GM08714 (cell line): Measurements from ENCODE around the gene FRZB.

Experiments used
- H3K4me3 ChIP-seq: fragments of 200-500 bp; sonication (Bioruptor generic); 2 replicates; pipeline ENCODE4 v1.5.1; 2014; ENCODE audit warnings: mild to moderate bottlenecking, low read length, inconsistent platforms
- ZNF274 ChIP-seq: IDR thresholded peaks from 2 replicates; pipeline ENCODE4 v1.6.1; 2012; ENCODE audit warnings: mild to moderate bottlenecking, low read depth, low read length

The FRZB gene

DNA sequence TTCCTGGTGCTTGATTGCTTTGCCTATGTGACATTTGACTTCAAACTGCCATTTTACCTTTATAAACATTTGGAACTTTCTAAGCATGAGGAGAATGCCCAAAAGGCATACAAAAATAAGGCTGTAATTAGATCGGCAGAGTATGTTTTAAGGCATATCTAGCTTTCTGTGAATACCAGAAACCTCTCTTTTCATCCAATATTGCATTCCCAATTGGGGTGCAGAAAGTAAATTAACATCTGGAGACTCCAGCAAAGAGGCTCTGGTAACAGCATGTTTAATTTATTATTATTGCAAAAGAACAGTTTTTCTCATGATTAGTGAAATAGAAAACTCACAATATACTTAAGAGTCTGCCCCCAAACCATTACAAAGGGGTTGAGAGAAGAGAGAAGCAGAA is 32.1 kb downstream of the FRZB start:
- no peak overlapping the region for H3K4me3 ChIP-seq

DNA sequence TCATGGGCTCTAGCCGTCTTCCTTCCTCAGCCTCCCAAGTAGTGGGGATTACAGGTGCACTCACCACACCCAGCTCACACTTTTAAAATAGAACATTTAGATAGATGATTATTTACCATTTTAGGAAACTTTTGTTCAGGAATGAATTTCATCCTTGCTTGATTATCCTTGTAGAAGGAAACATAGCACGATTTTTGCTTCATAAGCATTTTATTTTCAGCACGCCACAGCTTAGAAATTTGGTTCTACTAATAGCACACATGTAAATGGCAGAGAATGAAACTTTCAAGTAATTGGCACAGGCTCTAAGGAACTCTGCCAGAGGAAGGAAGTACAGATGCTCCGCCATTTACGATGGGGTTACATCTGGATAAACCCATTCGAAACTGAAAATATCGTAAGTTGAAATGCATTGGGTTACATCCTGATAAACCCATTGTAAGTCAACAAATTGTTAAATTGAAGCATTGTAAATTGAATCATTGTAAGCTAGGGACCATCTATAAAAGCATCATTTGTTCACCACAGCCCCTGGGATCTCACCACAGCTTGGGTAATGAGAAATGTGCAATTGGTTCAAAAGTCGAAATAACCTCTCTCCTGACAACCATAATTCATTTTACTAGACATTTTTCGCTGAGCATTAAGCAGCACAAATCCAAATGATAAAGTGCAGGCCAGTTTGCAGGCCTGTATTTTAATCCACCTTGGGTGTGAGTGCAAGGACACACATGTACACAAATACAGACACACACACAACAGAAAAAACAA is 33.2 kb downstream of the FRZB start:
- no peak overlapping the region for H3K4me3 ChIP-seq
- TF ChIP-seq ZNF274, result no peak

More for the DNA sequence above, 32.1 kb downstream of the FRZB start:
- TF ChIP-seq ZNF274, result no peak

DNA sequence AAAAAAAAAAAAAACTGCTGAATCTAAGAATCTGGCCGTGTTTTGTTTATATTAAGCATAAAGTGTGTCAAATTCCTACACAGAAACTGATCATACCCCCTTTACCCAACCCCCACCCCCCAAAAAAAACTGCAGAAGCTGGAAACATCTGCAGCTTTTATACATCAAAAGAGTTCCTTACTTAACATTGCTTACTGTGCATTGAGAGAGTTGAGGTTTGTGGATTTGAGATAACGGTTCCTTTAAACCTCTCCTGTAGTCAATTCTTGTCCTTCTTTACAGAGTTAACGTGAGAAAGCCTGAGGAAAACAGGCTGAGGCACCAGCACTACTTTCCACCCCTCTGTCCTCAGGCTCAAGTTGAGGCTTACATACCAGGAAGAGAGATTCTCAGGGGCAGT is 34.5 kb downstream of the FRZB start:
- TF ChIP-seq ZNF274, result no peak
- H3K4me3 ChIP-seq, result no peak overlapping the region

DNA sequence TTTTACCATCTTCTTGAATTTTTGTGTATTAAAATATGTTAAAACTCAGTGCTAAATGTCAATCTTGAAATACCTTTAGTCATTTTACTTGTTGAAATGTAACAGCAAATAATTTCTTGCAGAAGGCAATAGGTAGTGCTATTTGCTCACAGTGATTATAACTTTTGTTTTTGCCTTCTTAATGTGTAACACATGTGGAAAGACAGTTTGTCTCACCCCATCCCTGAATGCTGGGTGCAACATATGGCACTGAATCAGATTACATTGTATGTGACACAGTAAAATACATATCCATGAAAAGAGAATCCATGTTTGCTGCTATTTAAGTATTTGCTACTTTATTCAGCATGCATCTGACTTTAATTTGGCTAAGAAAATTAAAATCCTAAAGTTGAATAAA is 35.3 kb downstream of the FRZB start:
- no peak overlapping the region for H3K4me3 ChIP-seq
- TF ChIP-seq ZNF274, result no peak

DNA sequence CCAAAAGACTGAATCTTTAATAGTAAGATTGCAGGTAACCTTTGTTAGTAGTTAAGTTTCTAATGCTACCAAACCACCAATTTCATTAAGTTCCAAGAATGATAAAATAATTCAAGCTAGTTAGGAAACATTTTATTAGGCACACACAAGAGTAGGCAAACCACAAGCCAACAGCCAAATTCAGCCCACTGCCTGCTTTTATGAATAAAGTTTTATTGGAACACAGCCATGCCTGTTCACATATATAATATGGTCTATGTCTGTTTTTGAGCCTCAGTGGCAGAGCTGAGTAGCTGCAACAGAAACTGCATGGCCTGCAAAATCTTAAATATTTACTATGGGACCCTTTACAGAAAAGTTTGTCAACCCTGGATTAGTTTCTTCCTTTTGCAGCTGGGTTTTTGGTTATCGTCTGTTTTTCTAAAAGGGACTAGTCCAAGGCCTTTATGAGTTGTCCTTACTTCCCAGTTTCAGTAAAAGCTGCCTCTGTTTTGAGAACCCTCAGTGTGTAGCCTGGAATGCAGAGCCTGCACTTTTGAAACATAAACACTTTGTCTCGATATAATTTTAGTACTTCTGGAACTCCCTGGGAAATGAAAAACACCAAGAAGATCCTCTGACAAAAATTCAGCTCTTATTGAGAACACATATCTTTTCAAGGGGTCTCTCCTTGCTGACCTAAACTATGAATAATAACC is 39.1 kb downstream of the FRZB start:
- no peak overlapping the region for H3K4me3 ChIP-seq

DNA sequence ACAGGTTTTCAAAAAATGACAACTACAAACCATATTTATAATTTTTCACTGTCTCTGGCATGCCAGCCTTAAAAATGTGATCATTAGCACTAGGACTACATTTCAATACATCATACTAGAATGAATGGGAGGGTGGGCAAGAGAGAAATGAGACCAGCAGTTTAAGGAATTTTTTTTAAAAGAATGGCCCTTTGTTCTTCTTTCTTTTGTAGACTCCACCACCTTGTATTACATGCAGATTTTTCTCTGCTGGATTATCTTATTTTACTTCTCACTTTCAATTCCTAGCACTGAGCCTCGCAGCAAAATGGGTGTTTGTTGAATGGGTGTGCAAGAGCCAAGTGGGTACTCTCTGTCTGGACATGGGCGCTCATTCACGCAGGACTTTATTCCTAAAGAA is 39.9 kb downstream of the FRZB start:
- no peak overlapping the region for H3K4me3 ChIP-seq
- TF ChIP-seq ZNF274, result no peak

More for the DNA sequence above, 39.1 kb downstream of the FRZB start:
- TF ChIP-seq ZNF274, result no peak

DNA sequence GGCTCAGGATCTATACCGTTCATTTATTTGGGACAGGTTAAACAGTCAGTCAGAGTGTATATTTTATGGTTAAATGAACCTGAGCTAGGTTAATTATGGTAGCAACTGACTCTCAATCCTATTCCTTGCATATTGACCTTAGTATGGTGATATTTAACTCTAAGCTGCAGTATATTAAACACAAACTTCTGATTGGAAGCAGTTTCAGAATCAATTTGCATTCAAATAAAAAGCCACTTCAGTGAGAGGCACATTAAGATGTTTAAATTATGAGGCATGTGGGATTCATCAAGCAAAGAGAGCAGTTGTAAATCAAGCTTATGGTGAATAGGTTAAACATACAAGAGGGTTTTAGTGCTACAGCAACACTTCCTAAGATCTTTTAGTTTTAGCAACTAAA is 40.4 kb downstream of the FRZB start:
- H3K4me3 ChIP-seq, result no peak overlapping the region
- TF ChIP-seq ZNF274, result no peak

DNA sequence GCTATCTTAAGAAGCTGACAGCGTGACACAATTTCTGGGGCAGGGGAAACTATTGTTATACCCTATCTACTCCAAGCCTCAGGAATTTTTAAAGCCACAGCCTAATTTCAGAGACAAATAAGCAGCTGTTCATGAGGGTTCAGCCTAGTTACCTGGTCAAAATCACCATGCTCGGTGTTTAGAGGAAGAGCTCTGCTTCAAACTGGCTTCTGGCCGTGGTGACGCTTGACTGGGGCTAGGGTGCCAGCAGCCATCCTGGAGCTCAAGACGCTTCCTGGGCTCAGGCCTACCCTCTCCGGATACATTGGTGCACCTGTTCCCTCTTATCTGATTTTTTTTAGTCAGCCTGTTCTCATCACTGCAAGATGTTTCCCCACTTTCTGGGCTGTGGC is 41.7 kb downstream of the FRZB start:
- no peak for TF ChIP-seq ZNF274
- no peak overlapping the region for H3K4me3 ChIP-seq

DNA sequence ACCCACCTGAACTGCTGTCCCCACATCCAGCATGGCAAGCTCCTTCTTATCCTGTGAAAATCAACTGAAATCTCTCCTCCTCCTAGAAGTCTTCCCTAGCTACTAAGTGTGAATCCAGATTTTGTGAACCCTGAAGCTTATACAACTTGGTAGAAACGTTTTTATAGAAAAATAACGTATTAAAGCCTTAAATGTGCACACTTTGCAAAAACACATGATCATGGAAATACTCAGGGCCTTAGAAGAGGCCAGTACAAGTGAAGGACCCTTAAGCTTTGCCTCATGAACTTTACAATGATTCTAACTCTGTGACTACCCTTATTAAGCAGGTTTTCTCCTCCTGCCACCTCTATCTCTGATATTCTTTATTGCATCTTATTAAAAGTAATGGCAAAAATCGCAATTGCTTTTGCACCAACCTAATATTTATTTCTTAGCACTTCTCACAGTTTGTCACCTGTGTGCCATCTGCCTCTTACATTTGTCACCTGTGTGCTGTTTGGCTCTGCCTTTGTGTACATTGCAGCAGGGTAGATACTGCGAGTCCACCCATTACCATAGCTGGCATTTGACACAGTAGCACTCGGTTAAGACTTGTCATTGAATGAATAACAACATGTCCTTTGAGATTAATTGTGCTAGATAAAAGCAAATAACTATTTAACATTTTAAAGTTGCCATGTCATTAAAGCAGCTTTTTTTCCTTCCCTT is 42.2 kb downstream of the FRZB start:
- no peak for TF ChIP-seq ZNF274
- H3K4me3 ChIP-seq, result no peak overlapping the region

DNA sequence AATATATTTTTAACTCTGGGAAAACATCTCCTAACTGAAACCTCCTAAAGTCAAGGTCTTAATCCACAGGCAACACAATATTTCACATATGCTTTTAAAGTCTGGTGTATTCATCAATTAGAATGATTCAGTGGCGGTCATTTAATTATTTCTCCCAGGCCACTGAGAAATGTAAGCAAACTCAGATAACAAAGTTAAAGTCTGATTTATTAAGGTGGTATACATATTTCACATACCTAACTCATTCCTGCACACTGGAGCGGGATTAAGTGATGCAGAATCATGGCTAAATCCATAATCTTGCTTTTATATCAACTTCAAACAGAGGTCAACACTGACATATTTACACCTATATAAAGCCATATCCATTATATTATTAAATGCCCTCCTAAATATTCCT is 43.7 kb downstream of the FRZB start:
- TF ChIP-seq ZNF274, result no peak
- H3K4me3 ChIP-seq, result no peak overlapping the region

DNA sequence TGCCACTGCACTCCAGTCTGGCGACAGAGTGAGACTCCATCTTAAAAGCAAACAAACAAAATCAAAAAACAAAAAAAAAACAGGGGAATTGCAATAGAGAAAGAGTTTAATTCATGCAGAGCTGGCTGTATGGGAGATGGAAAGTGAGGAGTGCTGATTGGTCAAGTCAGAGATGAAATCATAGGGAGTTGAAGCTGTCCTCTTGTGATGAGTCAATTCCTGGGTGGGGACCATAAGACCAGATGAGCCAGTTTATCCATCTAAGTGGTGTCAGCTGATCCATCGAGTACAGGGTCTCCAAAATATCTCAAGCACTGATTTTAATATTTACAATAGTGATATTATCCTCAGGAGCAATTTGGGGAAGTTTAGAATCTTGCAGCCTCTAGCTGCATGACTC is 45.3 kb downstream of the FRZB start:
- H3K4me3 ChIP-seq, result no peak overlapping the region
- no peak for TF ChIP-seq ZNF274

DNA sequence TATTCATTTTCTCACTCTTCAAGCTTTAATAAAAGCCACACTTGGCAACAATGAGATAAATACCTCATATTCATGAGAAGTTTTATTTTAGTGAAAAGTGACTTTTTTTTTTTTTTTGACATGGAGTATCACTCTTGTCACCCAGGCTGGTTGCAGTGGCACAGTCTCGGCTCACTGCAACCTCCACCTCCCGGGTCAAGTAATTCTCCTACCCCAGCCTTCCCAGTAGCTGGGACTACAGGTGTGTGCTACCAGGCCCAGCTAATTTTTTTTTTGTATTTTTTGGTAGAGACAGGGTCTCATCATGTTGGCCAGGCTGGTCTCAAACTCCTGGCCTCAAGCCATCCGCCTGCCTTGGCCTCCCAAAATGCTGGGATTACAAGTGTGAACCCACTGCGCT is 47.0 kb downstream of the FRZB start:
- no peak for TF ChIP-seq ZNF274
- no peak overlapping the region for H3K4me3 ChIP-seq

DNA sequence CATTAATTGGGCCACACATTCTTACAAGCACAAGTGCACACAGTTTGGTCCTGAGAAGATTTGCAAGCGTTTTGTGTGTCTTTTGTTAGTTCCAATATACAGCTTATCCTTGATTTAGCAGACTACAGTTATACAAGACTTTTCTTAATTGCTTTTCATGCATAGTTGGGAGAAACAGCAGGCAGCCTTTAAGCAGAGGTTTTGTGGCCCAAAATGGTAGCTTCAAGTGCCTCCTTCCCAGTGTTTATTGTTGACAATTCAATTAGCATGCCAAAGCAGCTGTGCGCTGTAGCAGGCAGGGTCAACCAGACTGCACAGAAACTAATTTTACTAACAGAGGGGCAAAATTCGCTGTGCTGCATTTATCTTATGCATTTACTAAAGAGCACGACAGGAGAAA is 47.5 kb downstream of the FRZB start:
- TF ChIP-seq ZNF274, result no peak
- no peak overlapping the region for H3K4me3 ChIP-seq

DNA sequence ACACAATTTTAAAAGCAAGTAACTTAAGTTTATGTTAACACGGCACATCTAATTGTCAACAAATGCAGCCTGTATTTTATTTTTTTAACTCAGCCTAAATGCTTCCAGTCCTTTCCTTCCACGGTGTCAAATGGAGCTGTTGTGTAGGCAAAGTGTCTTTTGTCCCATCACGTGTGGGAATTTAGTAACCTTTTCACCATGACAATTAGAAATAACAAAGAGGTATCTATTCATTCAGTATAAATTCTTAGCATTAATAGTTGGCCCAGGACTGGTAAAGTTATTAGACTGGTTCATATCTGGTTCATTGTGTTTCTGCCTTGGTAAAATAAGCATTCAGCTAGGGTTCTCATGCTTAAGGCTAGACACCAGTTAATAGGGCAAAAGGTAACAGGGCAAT is 47.9 kb downstream of the FRZB start:
- H3K4me3 ChIP-seq, result no peak overlapping the region
- TF ChIP-seq ZNF274, result no peak

DNA sequence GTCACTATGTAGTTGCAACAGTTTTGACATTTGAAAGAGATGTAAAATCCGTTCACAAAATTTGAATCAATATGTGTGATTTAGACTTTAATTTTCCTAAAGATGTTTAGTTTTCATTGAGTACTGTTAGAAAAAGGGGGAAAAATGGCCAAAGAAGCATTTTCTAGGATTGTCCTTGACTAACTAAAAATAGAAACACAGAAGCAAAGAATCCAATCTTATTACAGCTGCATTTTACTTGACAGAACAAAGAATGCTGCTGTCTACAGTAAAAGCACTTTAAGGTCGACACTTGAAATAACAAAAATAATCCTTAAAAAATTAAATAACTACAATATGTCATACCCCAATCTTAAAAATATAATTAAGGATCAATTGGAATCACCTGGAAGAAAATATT is 48.9 kb downstream of the FRZB start:
- no peak overlapping the region for H3K4me3 ChIP-seq
- TF ChIP-seq ZNF274, result no peak
